Aorta (tissue), 5 donors: ENCODE measurements around the gene CLDN20. TPM values are rescaled to one million over a fixed set of nuclear protein-coding genes. Genes with fewer than 3 reads are reported as not detected.

Experiments used
- ATAC-seq: fragments of 200-7000 bp; cut with Tn5 transposase; one replicate; pipeline ENCODE4 v1.9.1; 2022; ENCODE audit warnings: moderate library complexity; ENCODE audit not compliant: low FRiP score
- DNase-seq, 2 donors: peaks; one replicate each; pipeline ENCODE4 v3.0.0-alpha.2; 2020
- H3K27ac ChIP-seq, 2 donors: one replicate each; pipeline ENCODE4 v1.5.1; 2013; ENCODE audit warnings: low read length in 2 of 2, mild to moderate bottlenecking in 2 of 2, moderate library complexity in 2 of 2, control low read depth in 1 of 2, inconsistent platforms in 1 of 2, low read depth in 1 of 2
- H3K27me3 ChIP-seq, 2 donors: one replicate each; pipeline ENCODE4 v1.6.1; 2013; ENCODE audit warnings: control low read depth in 1 of 2, low read length in 1 of 2, mild to moderate bottlenecking in 1 of 2, moderate library complexity in 1 of 2; ENCODE audit not compliant: insufficient read depth in 2 of 2, control insufficient read depth in 1 of 2
- H3K36me3 ChIP-seq, 2 donors: one replicate each; pipeline ENCODE4 v1.6.1; 2013; ENCODE audit warnings: control low read depth in 1 of 2, low read length in 1 of 2, mild to moderate bottlenecking in 1 of 2; ENCODE audit not compliant: insufficient read depth in 2 of 2, control insufficient read depth in 1 of 2
- H3K4me1 ChIP-seq, 2 donors: one replicate each; pipeline ENCODE4 v1.6.1; 2013; ENCODE audit warnings: low read length in 2 of 2, control low read depth in 1 of 2, mild to moderate bottlenecking in 1 of 2, moderate library complexity in 1 of 2; ENCODE audit not compliant: insufficient read depth in 2 of 2, control insufficient read depth in 1 of 2
- H3K4me3 ChIP-seq, 2 donors: one replicate each; pipeline ENCODE4 v1.5.1; 2013; ENCODE audit warnings: low read length in 2 of 2, control low read depth in 1 of 2, mild to moderate bottlenecking in 1 of 2
- H3K9me3 ChIP-seq: one replicate; pipeline ENCODE4 v1.6.1; 2013; ENCODE audit warnings: mild to moderate bottlenecking, low read length; ENCODE audit not compliant: control insufficient read depth
- WGBS, 2 donors: extraction: QIAGEN DNeasy Blood & Tissue Kit; methylation state at CpG; one replicate each; pipeline ENCODE4 v1.1.7; 2013; 5-methylcytosine and 5-hydroxymethylcytosine counted together
- intact Hi-C, 2 donors: fragments of 100-400 bp; cut with DNase I; formaldehyde crosslinking; loops; one replicate each; pipeline versions ENCODE4 v1.14.2 to v1.15.0; 2022
- polyA plus RNA-seq, 2 donors: library from polyadenylated mRNA; stranded (reverse); fragments of 200-250 nt; gene quantifications; one replicate each; pipeline ENCODE4 v1.2.3, GENCODE V29; 2013
- total RNA-seq, 2 donors: library from RNA; stranded (reverse); fragmentation: NEBNext Ultra II Directional; extraction: Animal tissue kit (Norgen Biotek cat#: 25700); gene quantifications; one replicate each; pipeline ENCODE4 v1.2.1, GENCODE V29; 2021
- donor health status: healthy with polysubstance abuse.
- donor health status: Bipolar disorder and iron deficiency.
- donor health status: DM: no; HTN: no; CAD: no.
- donor health status: DM: no; HTN: no; CAD: no.
- donor health status: DM: yes; HTN: yes; CAD: no.

CLDN20 gene
- total and polyA plus RNA-seq, 4 donors: not detected

DNA sequence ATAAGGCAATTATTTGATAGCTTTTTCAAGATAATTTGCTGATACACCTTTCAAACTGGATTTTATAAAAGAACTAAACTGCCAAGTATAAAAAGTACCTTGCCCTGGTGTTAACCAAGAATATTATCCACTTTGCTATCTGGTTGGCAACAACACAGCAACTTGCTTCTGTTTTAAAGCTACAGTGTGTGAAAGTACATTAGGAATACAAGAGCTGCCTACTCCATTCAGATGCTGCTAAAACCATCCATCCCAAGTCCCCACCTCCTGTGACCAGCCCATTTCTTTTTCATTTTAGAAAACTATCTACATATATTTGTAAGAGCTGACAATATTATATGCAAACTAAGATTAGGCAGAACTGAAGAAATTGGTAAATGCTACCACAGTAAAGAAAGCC, 12.8 kb downstream of the CLDN20 start:
- Histone ChIP-seq H3K27me3 (no peaks in the 10 kb centered on the region), H3K9me3 (no peaks in the 10 kb centered on the region), H3K4me3 (no peak overlapping the region), H3K27ac (no peak overlapping the region), H3K4me1 (peaks cover 0 to 3% of the 10 kb centered on the region in 2 donors), H3K36me3 (no peaks in the 10 kb centered on the region)
- intact Hi-C loops: no loop called here
- no peak for ATAC-seq
- no peak for DNase-seq

DNA sequence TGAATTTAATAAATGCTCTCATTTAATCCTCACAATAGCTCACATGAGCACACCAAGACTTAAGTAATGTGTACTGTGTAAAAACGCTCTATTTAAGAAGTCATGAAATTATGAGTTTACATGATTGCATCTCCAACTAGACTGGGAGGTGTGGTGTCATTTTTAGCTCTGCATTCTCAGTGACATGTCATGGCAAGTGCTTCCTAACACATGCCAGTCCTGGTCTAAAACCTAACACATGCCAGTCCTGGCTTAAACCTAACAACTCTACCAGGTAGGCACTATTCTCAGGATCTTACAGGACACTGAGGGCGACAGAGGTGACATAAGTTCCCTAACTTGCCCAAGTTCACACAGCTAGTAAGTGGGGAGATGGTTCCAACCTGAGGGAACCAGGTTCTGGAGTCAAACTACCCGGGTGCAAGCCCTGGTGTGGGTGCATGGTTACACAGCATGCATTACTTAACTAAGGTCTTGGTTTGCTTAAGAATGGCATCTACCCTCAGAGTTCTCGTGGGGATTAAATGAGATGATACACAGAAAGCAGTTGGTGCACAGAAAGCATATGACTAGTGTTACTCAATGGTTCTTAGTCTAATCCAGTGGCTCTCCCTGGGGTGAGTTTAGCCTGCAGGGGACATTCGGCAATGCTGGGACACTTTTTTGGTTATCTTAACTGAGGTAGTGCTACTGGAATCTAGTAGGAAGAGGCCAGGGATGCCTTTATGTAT, 14.7 kb downstream of the CLDN20 start:
- no peaks in the 10 kb centered on the region for H3K9me3 ChIP-seq
- intact Hi-C loops: no loop called here
- no peaks in the 10 kb centered on the region for H3K36me3 ChIP-seq
- H3K4me1 ChIP-seq: peaks cover 0 to 2% of the 10 kb centered on the region in 2 donors
- H3K27ac ChIP-seq: no peak overlapping the region
- 96% methylated on average over 5 of the region's 5 CpGs for WGBS, 2 donors
- ATAC-seq (no peak), DNase-seq (no peak)
- H3K27me3 ChIP-seq: no peaks in the 10 kb centered on the region
- H3K4me3 ChIP-seq: no peak overlapping the region

DNA sequence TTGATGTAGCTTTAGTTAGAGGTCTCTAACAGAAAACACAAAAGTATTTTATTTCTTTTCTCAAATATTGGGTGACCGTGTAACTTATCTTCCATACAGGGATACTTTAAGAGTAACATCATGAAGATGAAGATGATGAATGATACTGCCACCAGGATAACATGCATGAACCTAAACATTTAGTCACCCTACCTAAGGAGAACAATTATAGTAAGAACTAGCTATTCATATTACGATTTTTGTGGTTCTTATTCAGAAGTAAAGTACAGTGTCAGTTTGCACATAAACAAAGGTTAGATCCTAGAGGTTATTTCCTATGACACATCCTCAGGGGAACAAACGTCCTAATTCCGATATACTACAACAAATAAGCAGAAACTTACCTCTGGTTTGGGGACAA, 21.0 kb downstream of the CLDN20 start:
- Histone ChIP-seq H3K9me3 (no peaks in the 10 kb centered on the region), H3K27me3 (no peaks in the 10 kb centered on the region), H3K4me1 (no peaks in the 10 kb centered on the region), H3K4me3 (no peak overlapping the region), H3K36me3 (peaks cover 0 to 2% of the 10 kb centered on the region in 2 donors), H3K27ac (no peak overlapping the region)
- DNase-seq (no peak), ATAC-seq (no peak)
- WGBS, 2 donors: 91 to 93% methylated on average over 4 of the region's 4 CpGs
- intact Hi-C loops: no loop called here

DNA sequence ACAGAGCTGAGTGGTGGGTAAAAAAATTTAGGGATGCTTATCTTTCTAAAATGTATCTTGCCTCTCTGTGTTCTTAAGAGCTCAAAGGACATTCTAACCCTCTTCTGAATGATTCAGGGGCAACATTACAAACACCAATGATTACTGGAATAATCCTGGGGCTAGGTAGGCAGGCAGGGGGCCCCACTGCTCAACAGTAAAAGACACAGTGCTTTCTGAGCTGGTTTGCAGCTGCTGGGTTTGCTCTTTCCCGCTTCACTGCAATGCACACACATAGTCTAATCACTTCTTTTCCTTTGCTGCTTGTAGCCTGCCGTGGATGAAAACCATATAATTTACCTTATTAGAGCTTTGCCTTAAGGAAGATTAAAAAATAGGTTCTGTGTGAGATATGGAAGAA, 23.9 kb downstream of the CLDN20 start:
- intact Hi-C loops: no loop called here
- H3K4me3 ChIP-seq: no peak overlapping the region

DNA sequence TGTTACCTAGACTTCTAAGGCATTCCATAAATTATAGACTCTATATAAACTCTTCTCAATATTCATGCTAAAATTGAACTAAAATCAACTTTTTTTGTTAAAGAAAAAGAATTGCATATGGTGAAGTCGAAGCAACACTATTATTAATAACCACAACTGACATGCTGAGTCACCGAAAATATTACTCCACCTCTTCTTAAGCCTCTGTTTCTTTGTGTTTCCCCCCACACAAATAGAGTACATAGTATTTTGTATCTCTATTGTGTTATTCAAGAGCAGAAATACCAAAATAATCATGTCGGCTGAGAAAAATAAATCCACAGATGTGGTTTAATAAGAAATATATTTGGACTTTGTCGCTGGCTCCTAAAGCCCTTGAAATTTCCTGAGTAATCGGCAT, 26.7 kb downstream of the CLDN20 start:
- H3K27me3 ChIP-seq: no peaks in the 10 kb centered on the region
- H3K4me3 ChIP-seq: no peak overlapping the region
- no peak for ATAC-seq
- H3K36me3 ChIP-seq: peaks cover 2 to 5% of the 10 kb centered on the region in 2 donors
- WGBS, 2 donors: 92 to 96% methylated on average over 5 of the region's 5 CpGs
- no peaks in the 10 kb centered on the region for H3K9me3 ChIP-seq
- intact Hi-C loops: no loop called here
- no peak overlapping the region for H3K27ac ChIP-seq
- DNase-seq: no peak
- no peaks in the 10 kb centered on the region for H3K4me1 ChIP-seq

More for the DNA sequence above, 23.9 kb downstream of the CLDN20 start:
- no peak overlapping the region for H3K27ac ChIP-seq
- H3K9me3 ChIP-seq: no peaks in the 10 kb centered on the region
- peaks cover 2 to 3% of the 10 kb centered on the region in 2 donors for H3K36me3 ChIP-seq
- WGBS, 2 donors: 73 to 80% methylated on average over 2 of the region's 2 CpGs
- H3K27me3 ChIP-seq: no peaks in the 10 kb centered on the region
- no peaks in the 10 kb centered on the region for H3K4me1 ChIP-seq
- ATAC-seq (no peak), DNase-seq (no peak)

DNA sequence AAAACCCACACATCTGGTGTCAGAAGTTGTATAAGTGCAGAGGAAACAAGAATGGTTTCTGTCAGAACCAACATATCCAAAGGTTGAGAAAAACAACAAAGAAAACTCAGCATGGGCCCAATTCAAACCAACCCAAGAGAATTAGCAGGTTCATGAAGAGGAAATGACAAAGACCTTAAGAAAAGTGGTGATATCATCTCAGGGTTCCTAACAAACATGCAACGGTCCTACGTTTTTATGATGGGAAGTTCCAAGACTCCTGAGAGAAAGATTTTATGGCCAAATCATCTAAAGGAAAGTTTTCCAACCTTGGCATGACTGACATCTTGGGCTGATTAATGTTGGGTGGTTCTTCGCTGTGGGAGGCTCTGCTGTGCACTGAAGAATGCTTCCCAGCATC, 27.5 kb downstream of the CLDN20 start:
- no peak overlapping the region for H3K27ac ChIP-seq
- ATAC-seq (no peak), DNase-seq (no peak)
- no peaks in the 10 kb centered on the region for H3K9me3 ChIP-seq
- H3K27me3 ChIP-seq: no peaks in the 10 kb centered on the region
- WGBS, 2 donors: 72 to 74% methylated on average over 3 of the region's 3 CpGs
- H3K4me3 ChIP-seq: no peak overlapping the region
- peaks cover 2 to 5% of the 10 kb centered on the region in 2 donors for H3K36me3 ChIP-seq
- no peaks in the 10 kb centered on the region for H3K4me1 ChIP-seq
- intact Hi-C loops: no loop called here

DNA sequence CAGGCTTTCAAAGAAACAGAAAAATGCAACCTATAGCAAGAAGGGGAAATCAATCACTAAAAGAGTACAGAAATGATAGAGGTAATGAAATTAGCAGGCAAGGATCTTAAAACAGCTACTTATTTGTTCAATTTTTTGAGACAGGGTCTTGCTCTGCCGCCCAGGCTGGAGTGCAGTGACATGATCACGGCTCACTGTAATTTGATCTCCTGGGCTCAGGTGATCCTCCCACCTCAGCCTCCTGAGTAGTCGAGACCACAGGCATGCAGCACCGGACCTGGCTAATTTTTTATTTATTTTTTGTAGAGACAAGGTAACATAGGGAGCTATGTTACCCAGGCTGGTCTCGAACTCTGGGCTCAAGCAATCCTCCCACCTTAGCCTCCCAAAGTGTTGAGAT, 28.9 kb downstream of the CLDN20 start:
- intact Hi-C loops: no loop called here
- peaks cover 3 to 7% of the 10 kb centered on the region in 2 donors for H3K36me3 ChIP-seq

DNA sequence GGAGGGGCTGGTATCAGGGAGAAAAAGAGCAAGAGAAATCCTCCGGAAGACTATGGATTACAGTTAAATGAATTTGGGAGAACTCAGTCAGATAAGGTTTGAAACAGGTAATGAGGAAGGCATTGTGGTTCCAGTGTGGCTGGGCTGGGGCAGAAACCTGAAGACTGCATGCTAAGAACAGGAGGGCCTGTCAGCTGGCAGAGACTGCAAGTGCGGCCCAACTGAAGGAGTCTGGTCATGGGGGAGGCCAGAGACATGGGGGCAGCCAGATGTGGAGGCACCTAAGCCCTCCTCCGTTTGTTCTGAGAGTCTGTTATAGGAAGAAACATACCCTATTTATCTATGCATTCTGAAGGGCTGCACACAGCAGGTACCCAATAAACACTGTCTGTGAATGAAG, 33.9 kb downstream of the CLDN20 start:
- DNase-seq: no peak
- Histone ChIP-seq H3K4me1 (no peaks in the 10 kb centered on the region), H3K27me3 (no peaks in the 10 kb centered on the region), H3K9me3 (no peaks in the 10 kb centered on the region), H3K36me3 (peaks cover 2 to 4% of the 10 kb centered on the region in 2 donors), H3K27ac (no peak overlapping the region), H3K4me3 (no peak overlapping the region)
- WGBS, 2 donors: 76 to 79% methylated on average over 3 of the region's 3 CpGs
- intact Hi-C loops: no loop called here
- no peak for ATAC-seq

More for the DNA sequence above, 28.9 kb downstream of the CLDN20 start:
- 76 to 77% methylated on average over 5 of the region's 5 CpGs for WGBS, 2 donors
- Histone ChIP-seq H3K4me1 (no peaks in the 10 kb centered on the region), H3K27ac (no peak overlapping the region), H3K4me3 (no peak overlapping the region), H3K27me3 (no peaks in the 10 kb centered on the region), H3K9me3 (no peaks in the 10 kb centered on the region)
- DNase-seq (no peak), ATAC-seq (no peak)

DNA sequence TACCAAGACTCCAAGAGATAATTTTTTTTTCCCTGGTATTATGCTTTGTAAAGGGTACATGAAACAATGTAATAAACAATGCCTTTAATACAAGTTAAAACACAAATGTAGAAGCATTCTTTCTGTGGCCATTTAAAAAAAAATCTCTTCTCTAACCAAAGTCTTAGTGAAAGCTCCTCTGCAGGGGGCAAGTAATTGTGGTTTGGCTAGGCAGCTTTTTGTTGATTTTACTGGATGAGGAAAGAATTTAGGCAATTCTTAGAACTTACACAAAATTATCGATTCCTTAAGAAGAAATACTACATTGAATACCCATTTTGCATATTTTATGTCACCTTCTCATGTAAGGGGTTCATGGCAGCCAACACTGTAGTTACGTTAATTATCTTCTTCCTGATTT, 38.1 kb downstream of the CLDN20 start:
- DNase-seq (no peak), ATAC-seq (no peak)
- no peaks in the 10 kb centered on the region for H3K9me3 ChIP-seq
- H3K4me1 ChIP-seq: no peaks in the 10 kb centered on the region
- intact Hi-C loops: no loop called here
- no peak overlapping the region for H3K27ac ChIP-seq
- H3K4me3 ChIP-seq: no peak overlapping the region
- H3K27me3 ChIP-seq: no peaks in the 10 kb centered on the region
- H3K36me3 ChIP-seq: peaks cover 0 to 5% of the 10 kb centered on the region in 2 donors
- 90 to 95% methylated on average over 2 of the region's 2 CpGs for WGBS, 2 donors
